K562 (cell line): ENCODE results near the gene CLCF1. TPM values are rescaled to one million over a fixed set of nuclear protein-coding genes. Genes with fewer than 3 reads are reported as not detected.
A peak's percentile ranks its signal among the peaks of the same experiment; 100 is the strongest.

Source experiments
- BRD4 ChIP-seq: fragments of 200-600 bp; sonication (generic); IDR thresholded peaks from 2 replicates; pipeline ENCODE4 v1.6.1; 2017; ENCODE audit warnings: inconsistent platforms
- DEAF1 ChIP-seq: fragments of 450-650 bp; formaldehyde crosslinking; IDR thresholded peaks from 2 replicates; pipeline ENCODE4 v1.4.0; 2020; ENCODE audit warnings: mild to moderate bottlenecking, moderate library complexity
- E2F3 ChIP-seq: fragments of 250-450 bp; sonication (Bioruptor Pico); IDR thresholded peaks from 2 replicates; pipeline ENCODE4 v1.4.0; 2020; ENCODE audit warnings: mild to moderate bottlenecking
- HCFC1 ChIP-seq: IDR thresholded peaks from 2 replicates; pipeline ENCODE4 v1.6.1; 2012; ENCODE audit warnings: low read depth, low read length, improper control_type of control experiment
- IRF1 ChIP-seq: sonication (generic); formaldehyde crosslinking; IDR thresholded peaks from 2 replicates; pipeline ENCODE4 v1.8.0; 2022; ENCODE audit warnings: missing genetic modification reagents, mild to moderate bottlenecking, borderline replicate concordance
- NFE2 ChIP-seq: IDR thresholded peaks from 2 replicates; pipeline ENCODE4 v1.6.1; 2014; ENCODE audit warnings: antibody characterized with exemption, low read depth
- PCBP2 ChIP-seq: fragments of 200-400 bp; formaldehyde crosslinking; IDR thresholded peaks from 2 replicates; pipeline ENCODE4 v1.6.1; 2018; ENCODE audit warnings: low read length, low read depth, mild to moderate bottlenecking, moderate library complexity; ENCODE audit not compliant: poor library complexity, severe bottlenecking
- SMAD3 ChIP-seq: fragments of 450-650 bp; formaldehyde crosslinking; conservative IDR thresholded peaks from 2 replicates; pipeline ENCODE4 v1.4.0; 2020; ENCODE audit warnings: mild to moderate bottlenecking
- SMARCB1 ChIP-seq: IDR thresholded peaks from 2 replicates; pipeline ENCODE4 v1.6.1; 2011; ENCODE audit warnings: improper control_type of control experiment, low read depth; ENCODE audit not compliant: insufficient read length
- SMARCC2 ChIP-seq: fragments of 450-650 bp; IDR thresholded peaks from 2 replicates; pipeline ENCODE4 v1.6.1; 2017; ENCODE audit warnings: antibody characterized with exemption, moderate library complexity, mild to moderate bottlenecking, low read depth
- SP1 ChIP-seq: sonication (generic); formaldehyde crosslinking; IDR thresholded peaks from 2 replicates; pipeline ENCODE4 v1.8.1; 2022; ENCODE audit warnings: mild to moderate bottlenecking, missing genetic modification reagents
- TEAD4 ChIP-seq, 2 experiments: sonication (generic) in 1 of 2; formaldehyde crosslinking in 1 of 2; IDR thresholded peaks; 2 replicates each; pipeline versions ENCODE4 v1.6.1 to v1.8.0; 2012 to 2022; ENCODE audit warnings: borderline replicate concordance in 1 of 2, inconsistent platforms in 1 of 2, low read length in 1 of 2, mild to moderate bottlenecking in 1 of 2, missing genetic modification reagents in 1 of 2
- YY1 ChIP-seq, 3 experiments: IDR thresholded peaks; 2 replicates each; pipeline ENCODE4 v1.6.1; 2011; ENCODE audit warnings: low read length in 2 of 3, mild to moderate bottlenecking in 2 of 3, moderate library complexity in 2 of 3, borderline replicate concordance in 1 of 3, control low read depth in 1 of 3, low read depth in 1 of 3; ENCODE audit not compliant: insufficient read depth in 3 of 3, insufficient replicate concordance in 2 of 3, control insufficient read depth in 1 of 3, insufficient read length in 1 of 3; ENCODE audit errors: extremely low read depth in 1 of 3
- ZNF140 ChIP-seq: fragments of 250-450 bp; sonication (Bioruptor Pico); IDR thresholded peaks from 2 replicates; pipeline ENCODE4 v1.8.0; 2021; ENCODE audit warnings: moderate library complexity, mild to moderate bottlenecking, inconsistent platforms
- ZNF511 ChIP-seq: sonication (generic); formaldehyde crosslinking; IDR thresholded peaks from 2 replicates; pipeline ENCODE4 v1.8.0; 2022; ENCODE audit warnings: mild to moderate bottlenecking, missing genetic modification reagents
- ZNF707 ChIP-seq: fragments of 250-450 bp; sonication (Bioruptor Pico); conservative IDR thresholded peaks from 2 replicates; pipeline ENCODE4 v1.8.0; 2022; ENCODE audit warnings: inconsistent platforms, mild to moderate bottlenecking, moderate library complexity
- ZZZ3 ChIP-seq: fragments of 450-650 bp; IDR thresholded peaks from 2 replicates; pipeline ENCODE4 v1.6.1; 2016; ENCODE audit warnings: antibody characterized with exemption, mild to moderate bottlenecking, moderate library complexity
- polyA plus RNA-seq, 8 experiments: library from polyadenylated mRNA; depleted of rRNA in 4 of 8; stranded (reverse) in 5 of 8; unstranded in 3 of 8; fragments of >200 nt; fragmentation: Nextera tagmentation in 2 of 8; fragmentation: Illumina TruSeq in 1 of 8; extraction: Ambion mirVana in 2 of 8; extraction: Trizol in 1 of 8; gene quantifications; 2 replicates each; pipeline versions ENCODE4 v1.2.1 to v1.2.3, GENCODE V29; 2011 to 2014; ENCODE audit warnings: inconsistent platforms in 1 of 8, missing spikeins in 1 of 8
- total RNA-seq, 7 experiments: library from RNA; depleted of rRNA in 6 of 7; stranded (reverse); fragments of >200 nt in 6 of 7; fragmentation: Illumina TruSeq in 2 of 7; extraction: Trizol in 2 of 7; gene quantifications; 2 replicates each; pipeline versions ENCODE4 v1.2.1 to v1.2.3, GENCODE V29; 2011 to 2021; ENCODE audit warnings: low replicate concordance in 1 of 7
- TF ChIP-seq, protein P1 (sequence below): sonication (generic); formaldehyde crosslinking; IDR thresholded peaks from 2 replicates; pipeline ENCODE4 v1.8.1; 2023; ENCODE audit warnings: mild to moderate bottlenecking, missing genetic modification reagents
- TF ChIP-seq, protein P2 (sequence below): fragments of 450-650 bp; IDR thresholded peaks from 2 replicates; pipeline ENCODE4 v1.6.1; 2014; ENCODE audit warnings: low read depth, mild to moderate bottlenecking, moderate library complexity, borderline replicate concordance

The CLCF1 gene
- total and polyA plus RNA-seq, 9 of the 15 experiments (the other 6 are each of a cell fraction or from before 2014, with no cell fraction given), result 0.49 to 5.8 (median 3.0) TPM

GRCh38 chr11:67382276-67383136, 9.1 kb upstream of the CLCF1 start (continued):
- TF ChIP-seq ZNF140 (CRISPR knock-in tag) (no peak), ZNF707 (CRISPR knock-in tag) (no peak), PCBP2 (no peak), YY1 (IDR thresholded peaks at IDR 0.05; ENCODE audit: borderline replicate concordance in 1 of 3, control insufficient read depth in 1 of 3, extremely low read depth in 1 of 3, insufficient read depth in 3 of 3, insufficient read length in 1 of 3, insufficient replicate concordance in 2 of 3, low read depth in 1 of 3, low read length in 2 of 3) (no peak), SP1 (no peak; the same call in 1 of the 2 replicates), SMARCB1 (no peak), SMAD3 (CRISPR knock-in tag) (peak; percentile 55; the same call in 1 of the 2 replicates), NFE2 (peak; percentile 5; the same call in 1 of the 2 replicates), IRF1 (no peak), E2F3 (CRISPR knock-in tag) (no peak), SMARCC2 (no peak), ZZZ3 (no peak), BRD4 (no peak), HCFC1 (no peak), TEAD4 (IDR thresholded peaks at IDR 0.05; ENCODE audit: low read length) (no peak), TEAD4 (CRISPR knock-in tag; IDR thresholded peaks at IDR 0.05; ENCODE audit: borderline replicate concordance) (no peak), ZNF511 (CRISPR knock-in tag) (no peak), DEAF1 (peak; percentile 97)
- TF ChIP-seq, protein P1, sequence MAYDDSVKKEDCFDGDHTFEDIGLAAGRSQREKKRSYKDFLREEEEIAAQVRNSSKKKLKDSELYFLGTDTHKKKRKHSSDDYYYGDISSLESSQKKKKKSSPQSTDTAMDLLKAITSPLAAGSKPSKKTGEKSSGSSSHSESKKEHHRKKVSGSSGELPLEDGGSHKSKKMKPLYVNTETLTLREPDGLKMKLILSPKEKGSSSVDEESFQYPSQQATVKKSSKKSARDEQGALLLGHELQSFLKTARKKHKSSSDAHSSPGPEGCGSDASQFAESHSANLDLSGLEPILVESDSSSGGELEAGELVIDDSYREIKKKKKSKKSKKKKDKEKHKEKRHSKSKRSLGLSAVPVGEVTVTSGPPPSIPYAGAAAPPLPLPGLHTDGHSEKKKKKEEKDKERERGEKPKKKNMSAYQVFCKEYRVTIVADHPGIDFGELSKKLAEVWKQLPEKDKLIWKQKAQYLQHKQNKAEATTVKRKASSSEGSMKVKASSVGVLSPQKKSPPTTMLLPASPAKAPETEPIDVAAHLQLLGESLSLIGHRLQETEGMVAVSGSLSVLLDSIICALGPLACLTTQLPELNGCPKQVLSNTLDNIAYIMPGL, result no peak
- TF ChIP-seq, protein P2, sequence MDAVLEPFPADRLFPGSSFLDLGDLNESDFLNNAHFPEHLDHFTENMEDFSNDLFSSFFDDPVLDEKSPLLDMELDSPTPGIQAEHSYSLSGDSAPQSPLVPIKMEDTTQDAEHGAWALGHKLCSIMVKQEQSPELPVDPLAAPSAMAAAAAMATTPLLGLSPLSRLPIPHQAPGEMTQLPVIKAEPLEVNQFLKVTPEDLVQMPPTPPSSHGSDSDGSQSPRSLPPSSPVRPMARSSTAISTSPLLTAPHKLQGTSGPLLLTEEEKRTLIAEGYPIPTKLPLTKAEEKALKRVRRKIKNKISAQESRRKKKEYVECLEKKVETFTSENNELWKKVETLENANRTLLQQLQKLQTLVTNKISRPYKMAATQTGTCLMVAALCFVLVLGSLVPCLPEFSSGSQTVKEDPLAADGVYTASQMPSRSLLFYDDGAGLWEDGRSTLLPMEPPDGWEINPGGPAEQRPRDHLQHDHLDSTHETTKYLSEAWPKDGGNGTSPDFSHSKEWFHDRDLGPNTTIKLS, result no peak
